WTC11 (cell line): ENCODE results near the gene FNIP1. TPM values are rescaled to one million over a fixed set of nuclear protein-coding genes. Genes with fewer than 3 reads are reported as not detected.

Experiments used
- ATAC-seq: fragments of 200-7000 bp; cut with Tn5 transposase; 2 replicates; pipeline ENCODE4 v1.10.0; 2021; ENCODE audit warnings: mild to moderate bottlenecking, moderate library complexity
- CTCF ChIA-PET: fragments of 300-600 bp; sonication (Branson Sonifier 250); formaldehyde crosslinking; loops from one replicate; lab custom pipeline; 2021; ENCODE audit warnings: antibody characterized with exemption; lab: Charles Lee
- POLR2A ChIA-PET: fragments of 350-600 bp; sonication (Branson Sonifier 250); formaldehyde crosslinking; loops from one replicate; lab custom pipeline; 2021; ENCODE audit warnings: antibody characterized with exemption; lab: Charles Lee
- DNase-seq: peaks from one replicate; pipeline ENCODE4 v3.0.0; 2021; ENCODE audit warnings: low spot score
- H3K27ac Mint-ChIP-seq: 2 replicates; pipeline ENCODE4 v1.8.0; 2021; ENCODE audit warnings: mixed read lengths
- H3K27me3 Mint-ChIP-seq: 2 replicates; pipeline ENCODE4 v1.8.0; 2021; ENCODE audit warnings: low read depth, mild to moderate bottlenecking, moderate library complexity, mixed read lengths
- H3K36me3 Mint-ChIP-seq: 2 replicates; pipeline ENCODE4 v1.8.0; 2021; ENCODE audit warnings: mixed read lengths
- H3K4me1 Mint-ChIP-seq: 2 replicates; pipeline ENCODE4 v1.8.0; 2022; ENCODE audit warnings: mixed read lengths
- H3K4me3 Mint-ChIP-seq: 2 replicates; pipeline ENCODE4 v1.8.0; 2021; ENCODE audit warnings: mild to moderate bottlenecking, moderate library complexity, mixed read lengths
- H3K9me3 Mint-ChIP-seq: 2 replicates; pipeline ENCODE4 v1.8.0; 2021; ENCODE audit warnings: mixed read lengths
- CREB1 ChIP-seq: sonication (generic); formaldehyde crosslinking; IDR thresholded peaks from 2 replicates; pipeline ENCODE4 v1.8.0; 2023; ENCODE audit warnings: mild to moderate bottlenecking, missing genetic modification reagents
- CREM ChIP-seq: sonication (generic); formaldehyde crosslinking; IDR thresholded peaks from 2 replicates; pipeline ENCODE4 v1.8.1; 2022; ENCODE audit warnings: mild to moderate bottlenecking, missing genetic modification reagents, moderate library complexity
- ELF4 ChIP-seq: sonication (generic); formaldehyde crosslinking; IDR thresholded peaks from 2 replicates; pipeline ENCODE4 v1.8.1; 2022; ENCODE audit warnings: low read depth, mild to moderate bottlenecking, moderate library complexity, missing genetic modification reagents
- ERG ChIP-seq: fragments of 250-450 bp; sonication (Bioruptor Pico); IDR thresholded peaks from 2 replicates; pipeline ENCODE4 v1.8.0; 2021; ENCODE audit warnings: mild to moderate bottlenecking
- FOXJ3 ChIP-seq: sonication (generic); formaldehyde crosslinking; IDR thresholded peaks from 2 replicates; pipeline ENCODE4 v1.9.0; 2021; ENCODE audit warnings: missing genetic modification reagents, mild to moderate bottlenecking, borderline replicate concordance
- FOXK1 ChIP-seq: sonication (generic); formaldehyde crosslinking; IDR thresholded peaks from 2 replicates; pipeline ENCODE4 v1.8.0; 2022; ENCODE audit warnings: mild to moderate bottlenecking, moderate library complexity, missing genetic modification reagents
- HMGA2 ChIP-seq: fragments of 250-450 bp; sonication (Bioruptor Pico); IDR thresholded peaks from 2 replicates; pipeline ENCODE4 v1.4.0; 2021; ENCODE audit warnings: mild to moderate bottlenecking, moderate library complexity
- HMGXB4 ChIP-seq: sonication (generic); formaldehyde crosslinking; IDR thresholded peaks from 2 replicates; pipeline ENCODE4 v1.8.1; 2023; ENCODE audit warnings: mild to moderate bottlenecking, moderate library complexity, missing genetic modification reagents
- KAT7 ChIP-seq: sonication (generic); formaldehyde crosslinking; IDR thresholded peaks from 2 replicates; pipeline ENCODE4 v1.8.1; 2023; ENCODE audit warnings: missing genetic modification reagents, mild to moderate bottlenecking, borderline replicate concordance
- MLX ChIP-seq: sonication (generic); formaldehyde crosslinking; IDR thresholded peaks from 2 replicates; pipeline ENCODE4 v1.8.1; 2023; ENCODE audit warnings: mild to moderate bottlenecking, missing genetic modification reagents, moderate library complexity
- MYBL2 ChIP-seq: sonication (generic); formaldehyde crosslinking; IDR thresholded peaks from 2 replicates; pipeline ENCODE4 v1.8.1; 2023; ENCODE audit warnings: mild to moderate bottlenecking, moderate library complexity, missing genetic modification reagents
- NFE2L1 ChIP-seq: sonication (generic); formaldehyde crosslinking; IDR thresholded peaks from 2 replicates; pipeline ENCODE4 v1.8.1; 2023; ENCODE audit warnings: missing genetic modification reagents
- NR1H2 ChIP-seq: sonication (generic); formaldehyde crosslinking; IDR thresholded peaks from 2 replicates; pipeline ENCODE4 v1.9.0; 2021; ENCODE audit warnings: mild to moderate bottlenecking, moderate library complexity, missing genetic modification reagents
- SMAD4 ChIP-seq: sonication (generic); formaldehyde crosslinking; IDR thresholded peaks from 2 replicates; pipeline ENCODE4 v1.8.0; 2022; ENCODE audit warnings: mild to moderate bottlenecking, missing genetic modification reagents
- TEAD4 ChIP-seq: sonication (generic); formaldehyde crosslinking; IDR thresholded peaks from 2 replicates; pipeline ENCODE4 v1.8.0; 2022; ENCODE audit warnings: mild to moderate bottlenecking, missing genetic modification reagents
- TP53 ChIP-seq: sonication (generic); formaldehyde crosslinking; IDR thresholded peaks from 2 replicates; pipeline ENCODE4 v1.8.1; 2023; ENCODE audit warnings: mild to moderate bottlenecking, missing genetic modification reagents
- USF2 ChIP-seq: sonication (generic); formaldehyde crosslinking; IDR thresholded peaks from 2 replicates; pipeline ENCODE4 v1.8.1; 2023; ENCODE audit warnings: mild to moderate bottlenecking, missing genetic modification reagents, moderate library complexity
- ZNF138 ChIP-seq: sonication (generic); formaldehyde crosslinking; conservative IDR thresholded peaks from 2 replicates; pipeline ENCODE4 v1.8.1; 2022; ENCODE audit warnings: mild to moderate bottlenecking, moderate library complexity, missing genetic modification reagents
- ZNF423 ChIP-seq: fragments of 250-450 bp; sonication (Bioruptor Pico); IDR thresholded peaks from 2 replicates; pipeline ENCODE4 v2.1.2; 2022; ENCODE audit warnings: mild to moderate bottlenecking, moderate library complexity
- ZNF425 ChIP-seq: fragments of 250-450 bp; sonication (Bioruptor Pico); conservative IDR thresholded peaks from 2 replicates; pipeline ENCODE4 v1.9.0; 2021; ENCODE audit warnings: mild to moderate bottlenecking
- total RNA-seq: library from RNA; stranded (reverse); gene quantifications from 3 replicates; pipeline ENCODE4 v1.2.3, GENCODE V29; 2021
- TF ChIP-seq, protein P1 (sequence below): sonication (generic); formaldehyde crosslinking; conservative IDR thresholded peaks from 2 replicates; pipeline ENCODE4 v1.8.1; 2023; ENCODE audit warnings: mild to moderate bottlenecking, low read depth, missing genetic modification reagents, moderate library complexity
- TF ChIP-seq, protein P2 (sequence below): sonication (generic); formaldehyde crosslinking; IDR thresholded peaks from 2 replicates; pipeline ENCODE4 v1.8.0; 2022; ENCODE audit warnings: mild to moderate bottlenecking, missing genetic modification reagents

The FNIP1 gene
- total RNA-seq, 1 experiment from 2014 or later: 17.2 TPM

GRCh38 chr5:131796793-131797693 lies at the start of gene FNIP1 (continued):
- TF ChIP-seq, protein P1, sequence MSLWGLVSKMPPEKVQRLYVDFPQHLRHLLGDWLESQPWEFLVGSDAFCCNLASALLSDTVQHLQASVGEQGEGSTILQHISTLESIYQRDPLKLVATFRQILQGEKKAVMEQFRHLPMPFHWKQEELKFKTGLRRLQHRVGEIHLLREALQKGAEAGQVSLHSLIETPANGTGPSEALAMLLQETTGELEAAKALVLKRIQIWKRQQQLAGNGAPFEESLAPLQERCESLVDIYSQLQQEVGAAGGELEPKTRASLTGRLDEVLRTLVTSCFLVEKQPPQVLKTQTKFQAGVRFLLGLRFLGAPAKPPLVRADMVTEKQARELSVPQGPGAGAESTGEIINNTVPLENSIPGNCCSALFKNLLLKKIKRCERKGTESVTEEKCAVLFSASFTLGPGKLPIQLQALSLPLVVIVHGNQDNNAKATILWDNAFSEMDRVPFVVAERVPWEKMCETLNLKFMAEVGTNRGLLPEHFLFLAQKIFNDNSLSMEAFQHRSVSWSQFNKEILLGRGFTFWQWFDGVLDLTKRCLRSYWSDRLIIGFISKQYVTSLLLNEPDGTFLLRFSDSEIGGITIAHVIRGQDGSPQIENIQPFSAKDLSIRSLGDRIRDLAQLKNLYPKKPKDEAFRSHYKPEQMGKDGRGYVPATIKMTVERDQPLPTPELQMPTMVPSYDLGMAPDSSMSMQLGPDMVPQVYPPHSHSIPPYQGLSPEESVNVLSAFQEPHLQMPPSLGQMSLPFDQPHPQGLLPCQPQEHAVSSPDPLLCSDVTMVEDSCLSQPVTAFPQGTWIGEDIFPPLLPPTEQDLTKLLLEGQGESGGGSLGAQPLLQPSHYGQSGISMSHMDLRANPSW (CRISPR knock-in tag): no peak
- TF ChIP-seq ELF4 (CRISPR knock-in tag) (no peak), MLX (no peak), TEAD4 (no peak), ZNF425 (no peak), SMAD4 (CRISPR knock-in tag) (no peak), ERG (CRISPR knock-in tag) (no peak), HMGXB4 (CRISPR knock-in tag) (no peak; the same call in 1 of the 2 replicates), FOXK1 (CRISPR knock-in tag) (no peak; the same call in 1 of the 2 replicates), CREM (CRISPR knock-in tag) (no peak), USF2 (CRISPR knock-in tag) (peak; percentile 99)
- TF ChIP-seq, protein P2, sequence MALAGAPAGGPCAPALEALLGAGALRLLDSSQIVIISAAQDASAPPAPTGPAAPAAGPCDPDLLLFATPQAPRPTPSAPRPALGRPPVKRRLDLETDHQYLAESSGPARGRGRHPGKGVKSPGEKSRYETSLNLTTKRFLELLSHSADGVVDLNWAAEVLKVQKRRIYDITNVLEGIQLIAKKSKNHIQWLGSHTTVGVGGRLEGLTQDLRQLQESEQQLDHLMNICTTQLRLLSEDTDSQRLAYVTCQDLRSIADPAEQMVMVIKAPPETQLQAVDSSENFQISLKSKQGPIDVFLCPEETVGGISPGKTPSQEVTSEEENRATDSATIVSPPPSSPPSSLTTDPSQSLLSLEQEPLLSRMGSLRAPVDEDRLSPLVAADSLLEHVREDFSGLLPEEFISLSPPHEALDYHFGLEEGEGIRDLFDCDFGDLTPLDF (CRISPR knock-in tag): no peak
- TF ChIP-seq, all 79 proteins: peak for 18

DNA sequence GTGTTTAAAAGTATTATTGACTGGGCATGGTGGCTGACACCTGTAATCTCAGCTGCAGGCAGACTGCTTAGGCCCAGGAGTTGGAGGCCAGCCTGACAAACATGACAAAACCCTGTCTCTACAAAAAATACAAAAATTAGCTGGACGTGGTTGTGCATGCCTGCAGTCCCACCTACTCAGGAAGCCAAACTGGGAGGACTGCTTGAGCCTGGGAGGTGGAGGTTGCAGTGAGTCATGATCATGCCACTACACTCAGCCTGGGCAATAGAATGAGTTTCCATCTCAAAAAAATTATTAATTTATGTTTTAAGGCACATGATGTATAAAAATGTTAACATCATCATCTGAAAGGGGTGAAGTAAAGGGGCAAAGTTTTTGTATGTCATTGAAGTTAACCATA lies 49.7 kb upstream of the FNIP1 start:
- Mint-ChIP-seq H3K27me3 (peaks cover 3% of the 10 kb centered on the region; the same call in 1 of the 2 replicates), H3K4me3 (no peak overlapping the region), H3K36me3 (peaks cover 51% of the 10 kb centered on the region), H3K27ac (no peak overlapping the region), H3K9me3 (peaks cover 72% of the 10 kb centered on the region), H3K4me1 (no peaks in the 10 kb centered on the region)
- ATAC-seq (no peak), DNase-seq (no peak)
- CTCF ChIA-PET: no interaction called here
- POLR2A ChIA-PET: no interaction called here
- no peak for TF ChIP-seq ZNF423
- TF ChIP-seq ZNF138 (CRISPR knock-in tag): no peak
- no peak for TF ChIP-seq HMGA2 (CRISPR knock-in tag)
- TF ChIP-seq FOXJ3 (CRISPR knock-in tag): no peak
- no peak for TF ChIP-seq MYBL2 (CRISPR knock-in tag)
- no peak for TF ChIP-seq CREM (CRISPR knock-in tag)
- TF ChIP-seq KAT7 (CRISPR knock-in tag): no peak
- no peak for TF ChIP-seq TP53 (CRISPR knock-in tag)
- no peak for TF ChIP-seq CREB1 (CRISPR knock-in tag)
- TF ChIP-seq NFE2L1 (CRISPR knock-in tag): no peak
- TF ChIP-seq MLX: no peak
- no peak for TF ChIP-seq NR1H2 (CRISPR knock-in tag)
- no peak for TF ChIP-seq ERG (CRISPR knock-in tag)
